HepG2 (cell line): ENCODE results near the gene MAPRE3. TPM values are rescaled to one million over a fixed set of nuclear protein-coding genes. Genes with fewer than 3 reads are reported as not detected.

Experiments
- BCLAF1 ChIP-seq: fragments of 450-650 bp; IDR thresholded peaks from 2 replicates; pipeline ENCODE4 v1.6.1; 2017; ENCODE audit warnings: mild to moderate bottlenecking
- BRD4 ChIP-seq: sonication (generic); formaldehyde crosslinking; IDR thresholded peaks from 2 replicates; pipeline ENCODE4 v1.4.0; 2020; ENCODE audit warnings: missing genetic modification reagents
- CEBPZ ChIP-seq: IDR thresholded peaks from 2 replicates; pipeline ENCODE4 v1.6.1; 2012; ENCODE audit warnings: low read length, improper control_type of control experiment
- DPF2 ChIP-seq: sonication (generic); formaldehyde crosslinking; IDR thresholded peaks from 2 replicates; pipeline ENCODE4 v1.4.0; 2020; ENCODE audit warnings: mild to moderate bottlenecking, low read depth, missing genetic modification reagents, borderline replicate concordance
- HOXD1 ChIP-seq: sonication (generic); formaldehyde crosslinking; IDR thresholded peaks from 2 replicates; pipeline ENCODE4 v1.5.0; 2020; ENCODE audit warnings: missing genetic modification reagents
- MTF2 ChIP-seq: sonication (generic); formaldehyde crosslinking; IDR thresholded peaks from 2 replicates; pipeline ENCODE4 v1.5.0; 2020; ENCODE audit warnings: missing genetic modification reagents, borderline replicate concordance
- PHF21A ChIP-seq: sonication (generic); formaldehyde crosslinking; IDR thresholded peaks from 2 replicates; pipeline ENCODE4 v1.5.0; 2020; ENCODE audit warnings: mild to moderate bottlenecking, missing genetic modification reagents
- PPARG ChIP-seq: conservative IDR thresholded peaks from 2 replicates; pipeline ENCODE4 v1.6.1; 2016; ENCODE audit warnings: missing biosample characterization, missing genetic modification reagents
- SKIL ChIP-seq: sonication (generic); formaldehyde crosslinking; IDR thresholded peaks from 2 replicates; pipeline ENCODE4 v1.8.0; 2022; ENCODE audit warnings: missing genetic modification reagents, mild to moderate bottlenecking, moderate library complexity, borderline replicate concordance
- SNAPC4 ChIP-seq: sonication (generic); formaldehyde crosslinking; IDR thresholded peaks from 2 replicates; pipeline ENCODE4 v1.4.0; 2020; ENCODE audit warnings: mild to moderate bottlenecking, missing genetic modification reagents
- YEATS2 ChIP-seq: sonication (generic); formaldehyde crosslinking; IDR thresholded peaks from 2 replicates; pipeline ENCODE4 v1.4.0; 2020; ENCODE audit warnings: missing genetic modification reagents, borderline replicate concordance
- ZNF383 ChIP-seq: sonication (generic); formaldehyde crosslinking; IDR thresholded peaks from 2 replicates; pipeline ENCODE4 v1.4.0; 2020; ENCODE audit warnings: missing genetic modification reagents, mild to moderate bottlenecking, borderline replicate concordance
- ZNF563 ChIP-seq: sonication (generic); formaldehyde crosslinking; IDR thresholded peaks from 2 replicates; pipeline ENCODE4 v1.8.0; 2022; ENCODE audit warnings: mild to moderate bottlenecking, moderate library complexity, missing genetic modification reagents
- ZNF576 ChIP-seq: sonication (generic); formaldehyde crosslinking; IDR thresholded peaks from 2 replicates; pipeline ENCODE4 v1.4.0; 2020; ENCODE audit warnings: mild to moderate bottlenecking, missing genetic modification reagents
- ZNF792 ChIP-seq: IDR thresholded peaks from 2 replicates; pipeline ENCODE4 v1.6.1; 2016
- polyA plus RNA-seq, 8 experiments: library from polyadenylated mRNA; depleted of rRNA in 3 of 8; stranded (reverse) in 7 of 8; unstranded in 1 of 8; fragments of >200 nt; fragmentation: Illumina TruSeq in 4 of 8; extraction: Trizol in 4 of 8; gene quantifications; 2 replicates each; pipeline versions ENCODE4 v1.2.1 to v1.2.3, GENCODE V29; 2011 to 2016; ENCODE audit warnings: low read depth in 4 of 8, missing spikeins in 1 of 8, mixed read lengths in 1 of 8; ENCODE audit not compliant: insufficient read depth in 1 of 8
- total RNA-seq, 5 experiments: library from RNA; depleted of rRNA; stranded (reverse); fragments of >200 nt; fragmentation: Illumina TruSeq; extraction: Trizol; gene quantifications; 2 replicates each; pipeline ENCODE4 v1.2.3, GENCODE V29; 2016; ENCODE audit warnings: low read depth in 1 of 5

The MAPRE3 gene
- total and polyA plus RNA-seq, 2 of the 13 experiments (the other 11 are each of a cell fraction or from before 2014, with no cell fraction given), result 0.31 to 0.91 TPM

- TF ChIP-seq BCLAF1, result no peak
- TF ChIP-seq SKIL (CRISPR knock-in tag), result no peak
- TF ChIP-seq BRD4 (CRISPR knock-in tag), result peak; percentile 73
- TF ChIP-seq ZNF563 (CRISPR knock-in tag), result peak; percentile 41; the same call in 1 of the 2 replicates
- TF ChIP-seq YEATS2 (CRISPR knock-in tag), result no peak
- TF ChIP-seq MTF2 (CRISPR knock-in tag), result no peak
- peak; percentile 76; the same call in 1 of the 2 replicates for TF ChIP-seq ZNF792 (CRISPR knock-in tag)
- TF ChIP-seq SNAPC4 (CRISPR knock-in tag), result 0 out of 2 replicates have a peak, but pooled peaks have one; percentile 36
- TF ChIP-seq ZNF576 (CRISPR knock-in tag), result no peak; the same call in 1 of the 2 replicates
- 0 out of 2 replicates have a peak, but pooled peaks have one; percentile 15 for TF ChIP-seq ZNF383 (CRISPR knock-in tag)
- TF ChIP-seq CEBPZ, result no peak
- peak; percentile 62 for TF ChIP-seq PPARG (CRISPR knock-in tag)
- TF ChIP-seq PHF21A, result peak; percentile 89
- peak; percentile 84; the same call in 1 of the 2 replicates for TF ChIP-seq DPF2 (CRISPR knock-in tag)
- no peak for TF ChIP-seq HOXD1
Observed at GRCh38 chr2:26925100-26925791, 45.2 kb upstream of the MAPRE3 start (continued).
